CD14-positive monocyte (primary cell): ENCODE measurements around the gene TRDN. TPM values are rescaled to one million over a fixed set of nuclear protein-coding genes. Genes with fewer than 3 reads are reported as not detected.

Experiments
- DNase-seq, 3 donors: peaks; one replicate each; pipeline ENCODE4 v3.0.0-alpha.2; 2011 to 2022
- H2AFZ ChIP-seq: 2 replicates; pipeline ENCODE4 v1.6.0; 2012; ENCODE audit warnings: mild to moderate bottlenecking, low read depth, low read length, inconsistent platforms; ENCODE audit not compliant: insufficient read depth, poor library complexity, severe bottlenecking
- H3K27ac ChIP-seq, 2 donors: 1 replicate in 1 of 2; 2 replicates in 1 of 2; pipeline ENCODE4 v1.5.1; 2012 to 2013; ENCODE audit warnings: low read length in 2 of 2, control low read depth in 1 of 2, inconsistent platforms in 1 of 2, low read depth in 1 of 2, mild to moderate bottlenecking in 1 of 2
- H3K27me3 ChIP-seq, 2 donors: one replicate each; pipeline versions ENCODE4 v1.6.0 to v1.6.1; 2011 to 2013; ENCODE audit warnings: low read length in 2 of 2; ENCODE audit not compliant: control insufficient read depth in 2 of 2, insufficient read depth in 2 of 2
- H3K36me3 ChIP-seq, 2 donors: replicated peaks in 1 of 2; 1 replicate in 1 of 2; 2 replicates in 1 of 2; pipeline versions ENCODE4 v1.5.1 to v1.6.1; 2012 to 2013; ENCODE audit warnings: low read length in 2 of 2, control low read depth in 1 of 2, inconsistent platforms in 1 of 2, mild to moderate bottlenecking in 1 of 2; ENCODE audit not compliant: insufficient read depth in 2 of 2, control insufficient read depth in 1 of 2
- H3K4me1 ChIP-seq, 2 donors: 1 replicate in 1 of 2; 2 replicates in 1 of 2; pipeline versions ENCODE4 v1.5.1 to v1.6.1; 2012 to 2013; ENCODE audit warnings: low read length in 2 of 2, control low read depth in 1 of 2, inconsistent platforms in 1 of 2, mild to moderate bottlenecking in 1 of 2, moderate library complexity in 1 of 2; ENCODE audit not compliant: insufficient read depth in 2 of 2, control insufficient read depth in 1 of 2
- H3K4me2 ChIP-seq: replicated peaks from 2 replicates; pipeline ENCODE3; 2012; ENCODE audit warnings: low read length, moderate library complexity, mild to moderate bottlenecking; ENCODE audit not compliant: poor library complexity, severe bottlenecking; ENCODE audit errors: extremely low read depth
- H3K4me3 ChIP-seq, 3 experiments: fragments of 200-600 bp in 1 of 3; sonication (generic) in 1 of 3; replicated peaks in 1 of 3; 1 replicate in 2 of 3; 2 replicates in 1 of 3; pipeline ENCODE4 v1.5.1; 2011 to 2013; ENCODE audit warnings: low read length in 3 of 3, mild to moderate bottlenecking in 3 of 3, control low read depth in 2 of 3, low read depth in 2 of 3, inconsistent platforms in 1 of 3, moderate library complexity in 1 of 3
- H3K79me2 ChIP-seq: 2 replicates; pipeline ENCODE4 v1.6.0; 2012; ENCODE audit warnings: mild to moderate bottlenecking, control low read depth, inconsistent platforms, low read length, moderate library complexity; ENCODE audit not compliant: insufficient read depth
- H3K9ac ChIP-seq: 2 replicates; pipeline ENCODE4 v1.6.0; 2017; ENCODE audit warnings: low read length, mild to moderate bottlenecking; ENCODE audit not compliant: insufficient read depth, poor library complexity, severe bottlenecking
- H3K9me3 ChIP-seq, 2 donors: replicated peaks in 1 of 2; 1 replicate in 1 of 2; 2 replicates in 1 of 2; pipeline versions ENCODE4 v1.5.1 to v1.6.1; 2012 to 2013; ENCODE audit warnings: low read length in 2 of 2, control low read depth in 1 of 2; ENCODE audit not compliant: control insufficient read depth in 1 of 2, insufficient read depth in 1 of 2
- H4K20me1 ChIP-seq: 2 replicates; pipeline ENCODE4 v1.6.0; 2012; ENCODE audit warnings: mild to moderate bottlenecking, low read length, control low read depth, moderate library complexity; ENCODE audit not compliant: insufficient read depth
- H3K27ac Mint-ChIP-seq, 7 donors: one replicate each; pipeline ENCODE4 v1.8.0; 2020; ENCODE audit warnings: mild to moderate bottlenecking in 7 of 7, mixed read lengths in 7 of 7, moderate library complexity in 6 of 7, inconsistent platforms in 2 of 7
- H3K27me3 Mint-ChIP-seq, 3 donors: one replicate each; pipeline ENCODE4 v1.8.0; 2021 to 2022; ENCODE audit warnings: low read depth in 3 of 3, mild to moderate bottlenecking in 3 of 3, mixed read lengths in 3 of 3, moderate library complexity in 3 of 3, inconsistent platforms in 1 of 3
- H3K36me3 Mint-ChIP-seq, 2 donors: one replicate each; pipeline ENCODE4 v1.8.0; 2020; ENCODE audit warnings: mixed read lengths in 2 of 2, inconsistent platforms in 1 of 2, mild to moderate bottlenecking in 1 of 2
- H3K4me1 Mint-ChIP-seq: one replicate; pipeline ENCODE4 v1.8.0; 2020; ENCODE audit warnings: mild to moderate bottlenecking, mixed read lengths
- H3K4me3 Mint-ChIP-seq, 2 donors: one replicate each; pipeline ENCODE4 v1.8.0; 2020; ENCODE audit warnings: mild to moderate bottlenecking in 2 of 2, mixed read lengths in 2 of 2, moderate library complexity in 1 of 2
- H3K9me3 Mint-ChIP-seq, 7 donors: one replicate each; pipeline ENCODE4 v1.8.0; 2020 to 2022; ENCODE audit warnings: mixed read lengths in 7 of 7, mild to moderate bottlenecking in 6 of 7, moderate library complexity in 6 of 7, inconsistent platforms in 2 of 7
- CTCF ChIP-seq: fragments of 200-600 bp; IDR thresholded peaks from one replicate; pipeline ENCODE4 v1.8.0; 2022; ENCODE audit warnings: antibody characterized with exemption, mild to moderate bottlenecking
- WGBS: methylation state at CpG from one replicate; pipeline ENCODE4 v1.1.5; 2013; ENCODE audit warnings: missing lambda C conversion rate; ENCODE audit not compliant: insufficient coverage; 5-methylcytosine and 5-hydroxymethylcytosine counted together
- intact Hi-C, 2 donors: fragments of 100-400 bp; cut with micrococcal nuclease; formaldehyde crosslinking; loops; one replicate each; pipeline versions ENCODE4 v1.15.0 to v1.15.1; 2023
- polyA plus RNA-seq, 3 donors: library from polyadenylated mRNA; depleted of rRNA in 1 of 3; unstranded in 2 of 3; stranded (reverse) in 1 of 3; fragments of 300-500 nt in 2 of 3; fragments of >200 nt in 1 of 3; fragmentation: Illumina TruSeq in 2 of 3; gene quantifications; 1 replicate in 2 of 3; 2 replicates in 1 of 3; pipeline ENCODE4 v1.2.3, GENCODE V29; 2012 to 2021

TRDN gene
- polyA plus RNA-seq, 3 donors, result not detected

GRCh38 chr6:123638865-123639264, 2.1 kb upstream of the TRDN start:
- H3K9ac ChIP-seq, result no peak overlapping the region
- intact Hi-C loops, result no loop called here
- H3K4me3 ChIP-seq, result no peak overlapping the region
- H3K4me3 Mint-ChIP-seq, result no peak overlapping the region
- no peaks in the 10 kb centered on the region for H3K27me3 Mint-ChIP-seq
- no peaks in the 10 kb centered on the region for H3K79me2 ChIP-seq
- peaks cover 0 to under 1% (median 0%) of the 10 kb centered on the region in 7 donors for H3K9me3 Mint-ChIP-seq
- no peaks in the 10 kb centered on the region for H4K20me1 ChIP-seq
- no peak for DNase-seq
- no peaks in the 10 kb centered on the region for H3K4me1 ChIP-seq
- H3K27ac ChIP-seq, result no peak overlapping the region
- H3K9me3 ChIP-seq, result no peaks in the 10 kb centered on the region
- no peaks in the 10 kb centered on the region for H3K36me3 ChIP-seq
- no peaks in the 10 kb centered on the region for H3K27me3 ChIP-seq
- WGBS, result no CpG with 5 or more reads among the region's 1 CpG
- H3K27ac Mint-ChIP-seq, result no peak overlapping the region
- H2AFZ ChIP-seq, result no peak overlapping the region
- H3K4me1 Mint-ChIP-seq, result no peaks in the 10 kb centered on the region
- H3K36me3 Mint-ChIP-seq, result no peaks in the 10 kb centered on the region
- no peak overlapping the region for H3K4me2 ChIP-seq
- no peak for TF ChIP-seq CTCF

- whole genome bisulfite sequencing, result no CpG with 5 or more reads among the region's 1 CpG
- H4K20me1 ChIP-seq, result no peaks in the 10 kb centered on the region
- Mint-ChIP-seq H3K27me3 (no peaks in the 10 kb centered on the region), H3K36me3 (no peaks in the 10 kb centered on the region), H3K27ac (no peak overlapping the region), H3K4me3 (no peak overlapping the region), H3K4me1 (no peaks in the 10 kb centered on the region), H3K9me3 (peaks cover 0 to 2% (median 0%) of the 10 kb centered on the region in 7 donors)
- no peaks in the 10 kb centered on the region for H3K4me1 ChIP-seq
- TF ChIP-seq CTCF, result no peak
- H3K4me3 ChIP-seq, result no peak overlapping the region
- no peaks in the 10 kb centered on the region for H3K9me3 ChIP-seq
- no peak overlapping the region for H3K4me2 ChIP-seq
- no peaks in the 10 kb centered on the region for H3K27me3 ChIP-seq
- no peak overlapping the region for H3K9ac ChIP-seq
- no peaks in the 10 kb centered on the region for H3K36me3 ChIP-seq
- no peaks in the 10 kb centered on the region for H3K79me2 ChIP-seq
- no peak for DNase-seq
- H2AFZ ChIP-seq, result no peak overlapping the region
- H3K27ac ChIP-seq, result no peak overlapping the region
- intact Hi-C loops, result no loop called here
Observed at GRCh38 chr6:123636282-123636681, 468 bp downstream of the TRDN start.
